WI38 (cell line): Measurements from ENCODE around the gene LRG1.
"Not testable (repeated sequence)": the region's sequence is repeated elsewhere in the genome, so short reads cannot be mapped to it uniquely, and the experiment has no call there.

ENCODE experiments used
- H3K4me3 ChIP-seq: 2 replicates; pipeline ENCODE4 v1.5.1; 2011; ENCODE audit warnings: low read depth, mild to moderate bottlenecking, control low read depth, low read length
- TF ChIP-seq, protein P1 (sequence below): IDR thresholded peaks from 2 replicates; pipeline ENCODE4 v1.5.1; 2012; ENCODE audit warnings: low read depth, mild to moderate bottlenecking, control low read depth, low read length

Gene LRG1

DNA sequence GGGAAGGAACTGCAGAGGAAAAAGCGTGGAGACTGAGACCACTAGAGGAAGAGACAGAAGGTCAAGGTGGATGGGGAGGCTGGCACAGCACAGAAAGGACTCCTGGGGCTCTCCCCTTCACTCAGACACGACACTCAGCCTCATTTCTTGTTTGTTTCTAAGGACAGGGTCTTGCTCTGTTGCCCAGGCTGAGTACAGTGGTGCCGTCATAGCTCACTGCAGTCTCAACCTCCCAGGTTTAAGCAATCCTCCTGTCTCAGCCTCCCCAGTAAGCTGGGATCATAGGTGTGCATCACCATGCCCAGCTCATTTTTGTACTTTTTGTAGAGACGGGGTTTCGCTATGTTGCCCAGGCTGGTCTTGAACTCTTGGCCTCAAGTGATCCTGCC lies 31.1 kb upstream of the LRG1 start:
- TF ChIP-seq, protein P1, sequence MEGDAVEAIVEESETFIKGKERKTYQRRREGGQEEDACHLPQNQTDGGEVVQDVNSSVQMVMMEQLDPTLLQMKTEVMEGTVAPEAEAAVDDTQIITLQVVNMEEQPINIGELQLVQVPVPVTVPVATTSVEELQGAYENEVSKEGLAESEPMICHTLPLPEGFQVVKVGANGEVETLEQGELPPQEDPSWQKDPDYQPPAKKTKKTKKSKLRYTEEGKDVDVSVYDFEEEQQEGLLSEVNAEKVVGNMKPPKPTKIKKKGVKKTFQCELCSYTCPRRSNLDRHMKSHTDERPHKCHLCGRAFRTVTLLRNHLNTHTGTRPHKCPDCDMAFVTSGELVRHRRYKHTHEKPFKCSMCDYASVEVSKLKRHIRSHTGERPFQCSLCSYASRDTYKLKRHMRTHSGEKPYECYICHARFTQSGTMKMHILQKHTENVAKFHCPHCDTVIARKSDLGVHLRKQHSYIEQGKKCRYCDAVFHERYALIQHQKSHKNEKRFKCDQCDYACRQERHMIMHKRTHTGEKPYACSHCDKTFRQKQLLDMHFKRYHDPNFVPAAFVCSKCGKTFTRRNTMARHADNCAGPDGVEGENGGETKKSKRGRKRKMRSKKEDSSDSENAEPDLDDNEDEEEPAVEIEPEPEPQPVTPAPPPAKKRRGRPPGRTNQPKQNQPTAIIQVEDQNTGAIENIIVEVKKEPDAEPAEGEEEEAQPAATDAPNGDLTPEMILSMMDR = no peak
- H3K4me3 ChIP-seq = no peak overlapping the region

DNA sequence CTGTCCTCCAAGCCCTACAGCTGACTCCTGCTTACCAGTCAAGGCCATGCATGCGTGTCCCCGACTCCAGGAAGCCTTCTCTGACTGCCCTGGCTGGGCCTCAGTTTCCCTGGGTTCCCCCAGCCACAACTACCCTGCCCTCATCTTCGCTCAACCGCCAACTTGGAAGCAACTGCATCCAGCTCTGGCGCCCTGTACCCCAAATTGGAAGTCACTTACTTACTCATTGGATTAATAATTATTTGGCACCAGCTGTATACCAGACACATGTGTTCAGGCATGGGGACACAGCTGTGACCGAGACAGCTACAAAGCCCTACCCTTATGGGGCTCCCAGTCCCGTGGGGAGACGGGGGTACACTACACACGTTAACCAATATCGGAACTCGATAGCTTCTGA lies 30.6 kb upstream of the LRG1 start:
- TF ChIP-seq, protein P1 = no peak
- H3K4me3 ChIP-seq = no peak overlapping the region

DNA sequence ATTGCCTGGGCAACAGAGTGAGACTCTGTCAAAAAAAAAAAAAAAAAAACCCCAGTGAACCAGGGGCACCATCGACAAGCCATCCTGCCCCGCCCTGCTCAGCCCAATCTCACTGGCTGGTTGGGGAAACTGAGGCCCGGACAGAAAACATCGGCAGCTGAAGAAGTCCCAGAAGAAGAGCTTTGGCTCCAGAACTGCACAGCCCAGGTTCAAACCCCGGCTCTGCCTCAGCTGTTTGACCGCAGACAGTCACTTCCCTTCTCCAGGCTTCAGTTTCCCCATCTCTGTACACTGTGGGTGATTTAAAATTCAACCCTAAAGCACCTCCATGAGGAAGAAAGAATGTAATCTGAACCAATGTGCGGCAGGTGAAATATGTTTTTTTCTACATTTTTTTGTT lies 29.1 kb upstream of the LRG1 start:
- no peak overlapping the region for H3K4me3 ChIP-seq
- TF ChIP-seq, protein P1 = no peak

DNA sequence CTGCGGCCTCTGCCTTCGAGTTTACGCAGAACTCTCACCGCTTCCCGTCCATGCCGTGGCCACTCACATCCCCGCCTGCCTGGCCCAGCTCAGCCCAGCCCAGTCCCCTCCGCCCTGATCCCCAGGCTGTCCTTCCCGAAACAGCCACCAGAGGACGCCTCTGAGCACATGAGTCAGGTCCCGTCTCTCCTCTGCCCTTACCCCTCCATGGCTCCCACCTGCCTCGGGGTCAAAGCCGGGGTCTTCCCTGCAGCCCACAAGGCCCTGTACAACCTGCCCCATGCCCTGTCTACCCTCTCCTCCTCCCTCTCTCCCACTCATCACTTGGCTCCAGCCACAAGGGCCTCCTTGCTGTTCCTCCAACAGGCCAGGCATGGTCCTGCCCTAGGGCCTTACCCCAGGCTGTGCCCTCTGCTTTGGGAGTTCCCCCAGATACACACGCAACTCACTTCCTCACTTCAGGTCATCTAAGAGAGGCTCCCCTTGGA lies 27.8 kb upstream of the LRG1 start:
- TF ChIP-seq, protein P1 = peak; percentile 97
- no peak overlapping the region for H3K4me3 ChIP-seq

DNA sequence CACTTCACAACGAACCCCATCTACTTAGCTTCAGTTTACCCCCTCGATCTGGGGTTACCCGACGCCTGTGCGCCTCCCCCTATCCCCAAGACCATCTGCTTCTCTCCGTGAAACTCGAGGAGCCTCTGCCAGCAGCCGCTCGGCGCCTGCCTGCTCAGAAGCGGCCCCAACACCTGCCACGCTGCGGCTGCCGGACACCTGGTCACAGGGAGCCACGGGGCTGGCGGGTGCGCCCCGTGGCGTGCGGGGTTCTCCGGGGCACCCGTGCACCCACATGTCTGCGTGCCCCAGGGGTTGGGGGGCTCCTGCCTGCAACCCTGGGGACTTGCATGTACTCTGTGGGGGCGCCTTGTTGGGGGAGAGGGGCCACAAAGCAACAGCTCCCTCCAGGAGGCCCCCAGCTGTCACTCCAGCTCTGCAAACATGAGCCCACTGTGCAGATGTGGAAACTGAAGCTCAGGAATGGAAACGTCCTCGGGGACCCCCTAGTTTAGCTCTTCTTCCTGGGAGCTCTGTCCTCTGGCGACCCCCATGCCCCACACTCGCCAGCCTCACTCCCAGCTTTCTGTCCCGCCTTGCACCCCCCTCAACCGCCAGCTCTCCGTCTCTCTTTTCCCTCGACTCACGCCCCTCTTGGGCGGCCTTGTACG lies 26.7 kb upstream of the LRG1 start:
- TF ChIP-seq, protein P1 = no peak
- no peak overlapping the region for H3K4me3 ChIP-seq

DNA sequence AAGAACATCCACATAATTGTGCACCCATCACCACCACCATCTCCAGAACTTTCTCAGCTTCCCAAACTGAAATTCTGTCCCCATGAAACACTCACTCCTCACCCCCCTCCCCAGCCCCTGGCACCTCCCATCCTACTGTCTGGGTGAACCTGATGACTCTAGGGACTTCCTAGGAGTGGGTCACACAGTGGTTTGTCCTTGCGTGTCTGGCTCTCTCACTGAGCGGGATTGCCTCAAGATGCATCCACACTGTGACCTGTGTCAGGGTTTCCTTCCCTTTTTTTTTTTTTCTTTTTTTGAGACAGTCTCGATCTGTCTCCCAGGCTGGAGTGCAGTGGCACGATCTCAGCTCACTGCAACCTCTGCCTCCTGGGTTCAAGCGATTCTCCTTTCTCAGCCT lies 23.7 kb upstream of the LRG1 start:
- not testable (repeated sequence) for H3K4me3 ChIP-seq

DNA sequence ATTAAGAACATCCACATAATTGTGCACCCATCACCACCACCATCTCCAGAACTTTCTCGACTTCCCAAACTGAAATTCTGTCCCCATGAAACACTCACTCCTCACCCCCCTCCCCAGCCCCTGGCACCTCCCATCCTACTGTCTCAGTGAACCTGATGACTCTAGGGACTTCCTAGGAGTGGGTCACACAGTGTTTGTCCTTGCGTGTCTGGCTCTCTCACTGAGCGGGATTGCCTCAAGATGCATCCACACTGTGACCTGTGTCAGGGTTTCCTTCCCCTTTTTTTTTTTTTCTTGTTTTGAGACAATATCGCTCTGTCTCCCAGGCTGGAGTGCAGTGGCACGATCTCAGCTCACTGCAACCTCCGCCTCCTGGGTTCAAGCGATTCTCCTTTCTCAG lies 22.2 kb upstream of the LRG1 start:
- not testable (repeated sequence) for H3K4me3 ChIP-seq

DNA sequence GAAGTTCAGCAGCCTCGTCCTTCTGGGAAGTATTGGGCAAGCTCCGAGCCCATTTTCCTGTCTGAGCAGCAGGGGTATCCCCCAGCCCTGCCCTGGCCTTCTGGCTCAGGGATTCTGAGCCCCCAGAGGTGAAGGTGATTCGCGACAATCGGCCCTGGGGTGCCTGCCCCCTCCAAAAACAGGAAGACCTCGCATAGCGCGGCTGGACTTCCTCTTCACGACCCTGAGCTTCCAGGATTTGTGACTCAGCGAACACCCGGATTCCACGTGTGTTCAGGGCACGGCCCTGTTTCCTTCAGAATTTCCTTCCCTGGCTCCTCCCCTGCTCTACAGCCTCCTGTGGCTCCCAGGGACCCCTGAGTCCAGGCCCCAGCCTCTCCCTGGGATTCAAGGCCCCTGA lies 19.7 kb upstream of the LRG1 start, which contains the start of gene SEMA6B:
TSS of gene SEMA6B (minus strand) at position 116 of the 400 bp plus-strand sequence. CDS start 1,227 bp downstream, outside the sequence.
- H3K4me3 ChIP-seq = no peak within 1 kb of the TSS
- TF ChIP-seq, protein P1 = no peak
